Naive thymus-derived CD4-positive, alpha-beta T cell (primary cell): ENCODE measurements around the gene CGN. TPM values are rescaled to one million over a fixed set of nuclear protein-coding genes. Genes with fewer than 3 reads are reported as not detected.

Experiments used
- ATAC-seq: fragments of 150-1000 bp; cut with Tn5 transposase; 2 replicates; pipeline ENCODE4 v1.10.0; 2021; ENCODE audit warnings: mild to moderate bottlenecking, moderate library complexity
- CTCF ChIA-PET: fragments of 350-600 bp; sonication (Branson Sonifier 250); formaldehyde crosslinking; loops from one replicate; lab custom pipeline; 2021; ENCODE audit warnings: antibody characterized with exemption; lab: Charles Lee
- POLR2A ChIA-PET: fragments of 350-600 bp; sonication (Branson Sonifier 250); formaldehyde crosslinking; loops from one replicate; lab custom pipeline; 2021; ENCODE audit warnings: antibody characterized with exemption, inconsistent platforms; lab: Charles Lee
- DNase-seq, 9 donors: peaks; one replicate each; pipeline versions ENCODE4 v3.0.0 to v3.0.0-alpha.2; 2020 to 2022; ENCODE audit warnings: mixed read lengths in 1 of 9
- H3K27ac ChIP-seq: one replicate; pipeline ENCODE4 v1.7.0; 2013; ENCODE audit warnings: mild to moderate bottlenecking, low read depth, low read length, moderate library complexity
- H3K27me3 ChIP-seq, 2 donors: one replicate each; pipeline ENCODE4 v1.7.0; 2013; ENCODE audit warnings: low read length in 2 of 2, mild to moderate bottlenecking in 2 of 2, moderate library complexity in 2 of 2; ENCODE audit not compliant: control insufficient read depth in 2 of 2, insufficient read depth in 2 of 2
- H3K36me3 ChIP-seq, 3 experiments: 1 replicate in 2 of 3; 2 replicates in 1 of 3; pipeline ENCODE4 v1.7.0; 2013; ENCODE audit warnings: low read length in 3 of 3, mild to moderate bottlenecking in 3 of 3, moderate library complexity in 1 of 3; ENCODE audit not compliant: insufficient read depth in 3 of 3, control insufficient read depth in 2 of 3
- H3K4me1 ChIP-seq, 2 donors: one replicate each; pipeline ENCODE4 v1.7.0; 2013; ENCODE audit warnings: low read length in 2 of 2, mild to moderate bottlenecking in 2 of 2, moderate library complexity in 1 of 2; ENCODE audit not compliant: control insufficient read depth in 2 of 2, insufficient read depth in 2 of 2
- H3K4me3 ChIP-seq: 2 replicates; pipeline ENCODE4 v1.7.0; 2013; ENCODE audit warnings: mild to moderate bottlenecking, low read length
- H3K9me3 ChIP-seq, 3 experiments: 1 replicate in 2 of 3; 2 replicates in 1 of 3; pipeline ENCODE4 v1.7.0; 2013; ENCODE audit warnings: low read length in 3 of 3; ENCODE audit not compliant: control insufficient read depth in 2 of 3
- H3K27ac Mint-ChIP-seq, 9 donors: one replicate each; pipeline ENCODE4 v1.8.0; 2020 to 2022; ENCODE audit warnings: mixed read lengths in 9 of 9, mild to moderate bottlenecking in 8 of 9, moderate library complexity in 5 of 9, inconsistent platforms in 2 of 9
- H3K27me3 Mint-ChIP-seq, 5 donors: one replicate each; pipeline ENCODE4 v1.8.0; 2021 to 2022; ENCODE audit warnings: mixed read lengths in 5 of 5, mild to moderate bottlenecking in 1 of 5
- H3K36me3 Mint-ChIP-seq, 5 donors: one replicate each; pipeline ENCODE4 v1.8.0; 2020 to 2022; ENCODE audit warnings: mixed read lengths in 5 of 5, mild to moderate bottlenecking in 3 of 5, inconsistent platforms in 1 of 5
- H3K4me1 Mint-ChIP-seq, 7 donors: one replicate each; pipeline ENCODE4 v1.8.0; 2020 to 2022; ENCODE audit warnings: mixed read lengths in 7 of 7, mild to moderate bottlenecking in 3 of 7, inconsistent platforms in 1 of 7
- H3K4me3 Mint-ChIP-seq, 10 donors: one replicate each; pipeline ENCODE4 v1.8.0; 2020 to 2022; ENCODE audit warnings: mild to moderate bottlenecking in 10 of 10, mixed read lengths in 10 of 10, moderate library complexity in 6 of 10, inconsistent platforms in 2 of 10
- H3K9me3 Mint-ChIP-seq, 11 donors: one replicate each; pipeline ENCODE4 v1.8.0; 2020 to 2022; ENCODE audit warnings: mixed read lengths in 11 of 11, mild to moderate bottlenecking in 4 of 11, inconsistent platforms in 1 of 11, moderate library complexity in 1 of 11
- intact Hi-C, 2 donors: fragments of 100-400 bp; cut with micrococcal nuclease; formaldehyde crosslinking; loops; one replicate each; pipeline ENCODE4 v1.15.1; 2023
- polyA plus RNA-seq, 2 donors: library from polyadenylated mRNA; unstranded; fragments of 300-500 nt; fragmentation: Illumina TruSeq; gene quantifications; one replicate each; pipeline ENCODE4 v1.2.3, GENCODE V29; 2021
- total RNA-seq, 6 experiments: library from RNA in 5 of 6; stranded (reverse) in 5 of 6; gene quantifications; 1 replicate in 5 of 6; 2 replicates in 1 of 6; pipeline ENCODE4 v1.2.3 and lab custom pipeline; 2021 to 2026

The CGN gene, protein sequence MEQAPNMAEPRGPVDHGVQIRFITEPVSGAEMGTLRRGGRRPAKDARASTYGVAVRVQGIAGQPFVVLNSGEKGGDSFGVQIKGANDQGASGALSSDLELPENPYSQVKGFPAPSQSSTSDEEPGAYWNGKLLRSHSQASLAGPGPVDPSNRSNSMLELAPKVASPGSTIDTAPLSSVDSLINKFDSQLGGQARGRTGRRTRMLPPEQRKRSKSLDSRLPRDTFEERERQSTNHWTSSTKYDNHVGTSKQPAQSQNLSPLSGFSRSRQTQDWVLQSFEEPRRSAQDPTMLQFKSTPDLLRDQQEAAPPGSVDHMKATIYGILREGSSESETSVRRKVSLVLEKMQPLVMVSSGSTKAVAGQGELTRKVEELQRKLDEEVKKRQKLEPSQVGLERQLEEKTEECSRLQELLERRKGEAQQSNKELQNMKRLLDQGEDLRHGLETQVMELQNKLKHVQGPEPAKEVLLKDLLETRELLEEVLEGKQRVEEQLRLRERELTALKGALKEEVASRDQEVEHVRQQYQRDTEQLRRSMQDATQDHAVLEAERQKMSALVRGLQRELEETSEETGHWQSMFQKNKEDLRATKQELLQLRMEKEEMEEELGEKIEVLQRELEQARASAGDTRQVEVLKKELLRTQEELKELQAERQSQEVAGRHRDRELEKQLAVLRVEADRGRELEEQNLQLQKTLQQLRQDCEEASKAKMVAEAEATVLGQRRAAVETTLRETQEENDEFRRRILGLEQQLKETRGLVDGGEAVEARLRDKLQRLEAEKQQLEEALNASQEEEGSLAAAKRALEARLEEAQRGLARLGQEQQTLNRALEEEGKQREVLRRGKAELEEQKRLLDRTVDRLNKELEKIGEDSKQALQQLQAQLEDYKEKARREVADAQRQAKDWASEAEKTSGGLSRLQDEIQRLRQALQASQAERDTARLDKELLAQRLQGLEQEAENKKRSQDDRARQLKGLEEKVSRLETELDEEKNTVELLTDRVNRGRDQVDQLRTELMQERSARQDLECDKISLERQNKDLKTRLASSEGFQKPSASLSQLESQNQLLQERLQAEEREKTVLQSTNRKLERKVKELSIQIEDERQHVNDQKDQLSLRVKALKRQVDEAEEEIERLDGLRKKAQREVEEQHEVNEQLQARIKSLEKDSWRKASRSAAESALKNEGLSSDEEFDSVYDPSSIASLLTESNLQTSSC
- 1 to 10 TPM in 2 of 5 experiments, under 1 TPM in 2, not detected in 1; 0.29 to 2.4 (median 1.3) TPM for total RNA-seq
- under 1 TPM in 1 of 2 donors, not detected in 1; 0.25 TPM for polyA plus RNA-seq
- total RNA-seq (lab: John Stamatoyannopoulos, UW), result 1.6 reads per million, percentile 5 among the genes with 10 or more reads in this experiment

- Mint-ChIP-seq H3K27me3 (peaks cover 0 to 38% (median 0%) of the 10 kb centered on the region in 5 donors), H3K9me3 (peaks cover 0 to 1% (median 0%) of the 10 kb centered on the region in 11 donors), H3K4me3 (peak within 1 kb of the TSS; percentile 90 to 99 (median 94)), H3K36me3 (no peaks in the 10 kb centered on the region), H3K4me1 (peaks cover 12 to 36% (median 25%) of the 10 kb centered on the region in 7 donors), H3K27ac (peak within 1 kb of the TSS; percentile 38 to 93 (median 86))
- H3K27me3 ChIP-seq, result no peaks in the 10 kb centered on the region
- peaks cover 13 to 18% of the 10 kb centered on the region in 2 donors for H3K4me1 ChIP-seq
- ChIA-PET CTCF (interaction anchor here (0.6 to 1.9 kb wide), 3 partner anchors 67 to 161 kb away, joined by 3 to 4 read pairs (median 4); no protein-coding TSS in a partner anchor), POLR2A (interaction anchor here (0.9 to 1.6 kb wide), 9 partner anchors 11 to 1623 kb away, joined by 3 to 9 read pairs (median 3); partner anchors contain the start of genes POGZ, PSMB4 and TUFT1)
- H3K27ac ChIP-seq, result peak within 1 kb of the TSS; percentile 65
- intact Hi-C loops, result loop anchor here (1.0 to 10.0 kb wide), 5 partner anchors 29 to 226 kb away; partner anchors contain the start of genes POGZ (in 2 of the 2), TUFT1 (in 1 of the 2) and ZNF687 (in 1 of the 2)
- peak; percentile 72 to 90 (median 84) for DNase-seq
- ATAC-seq, result peak; percentile 99
- H3K36me3 ChIP-seq, result no peaks in the 10 kb centered on the region
- H3K4me3 ChIP-seq, result peak within 1 kb of the TSS; percentile 89
- no peaks in the 10 kb centered on the region for H3K9me3 ChIP-seq
These were observed at the start of gene CGN for GRCh38 chr1:151510957-151511635. Gene CGN (plus strand): TSS chr1:151511387. CDS start chr1:151518520, 7,133 bp downstream.

DNA sequence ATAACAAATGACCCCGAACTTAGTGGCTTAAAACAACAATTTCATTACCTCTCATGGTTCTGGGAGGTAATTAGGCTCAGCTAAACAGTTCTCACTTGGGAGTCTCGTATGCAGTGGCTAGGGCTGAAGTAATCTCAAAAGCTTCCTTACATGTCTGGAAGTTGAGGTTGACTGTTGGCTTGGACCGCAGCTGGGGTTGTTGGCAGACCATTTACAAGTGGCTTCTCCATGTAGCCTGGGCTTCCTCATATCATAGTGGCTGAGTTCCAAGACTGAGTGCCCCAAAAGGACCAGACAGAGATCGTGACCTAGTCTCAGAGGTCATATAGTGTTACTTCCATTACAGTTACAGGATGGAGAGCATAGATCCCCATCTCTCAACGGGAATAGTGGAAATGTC, 49.5 kb upstream of the CGN start:
- Mint-ChIP-seq H3K27me3 (peaks cover 17 to 40% (median 27%) of the 10 kb centered on the region in 5 donors), H3K36me3 (peaks cover 0 to 9% (median 0%) of the 10 kb centered on the region in 5 donors), H3K27ac (peak overlapping the region in 1 of 9 donors; percentile 12), H3K4me1 (peaks cover 6 to 22% (median 15%) of the 10 kb centered on the region in 7 donors), H3K9me3 (peaks cover 0 to 11% (median 0%) of the 10 kb centered on the region in 11 donors), H3K4me3 (peak overlapping the region in 1 of 10 donors; percentile 20)
- no peaks in the 10 kb centered on the region for H3K27me3 ChIP-seq
- no peak overlapping the region for H3K27ac ChIP-seq
- no peak for ATAC-seq
- ChIA-PET CTCF (interaction anchor here (0.8 kb wide), 1 partner anchor 328 kb away, joined by 3 read pairs; no protein-coding TSS in a partner anchor), POLR2A (interaction anchor here (0.6 to 3.6 kb wide), 2 partner anchors 11 to 27 kb away, joined by 3 to 39 read pairs; no protein-coding TSS in a partner anchor)
- no peak for DNase-seq
- intact Hi-C loops, result no loop called here
- no peak overlapping the region for H3K4me3 ChIP-seq
- peaks cover 5 to 12% of the 10 kb centered on the region in 2 donors for H3K4me1 ChIP-seq
- peaks cover 0 to 4% (median 0%) of the 10 kb centered on the region in 3 experiments for H3K36me3 ChIP-seq
- H3K9me3 ChIP-seq, result no peaks in the 10 kb centered on the region

DNA sequence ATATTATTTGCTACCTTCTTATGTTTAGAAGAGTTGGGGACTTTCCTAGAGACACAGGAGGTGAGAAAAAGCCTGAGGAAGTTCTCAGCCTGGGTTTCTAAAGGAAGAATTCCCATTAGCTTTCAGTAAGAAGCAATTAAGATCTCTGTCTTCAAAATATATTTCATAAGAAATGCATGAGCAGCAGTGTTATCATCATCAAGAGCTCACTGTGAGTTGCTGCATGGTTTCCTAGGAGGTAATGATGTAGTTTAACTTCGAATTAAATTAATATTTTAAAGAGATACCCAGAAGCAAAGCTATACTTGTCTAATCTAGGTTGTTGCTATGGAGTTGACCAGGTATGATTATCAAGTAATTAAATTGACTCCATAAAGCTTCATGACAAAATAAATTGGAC, 46.2 kb upstream of the CGN start:
- POLR2A ChIA-PET, result interaction anchor here (1.4 to 1.8 kb wide), 2 partner anchors 10 to 12 kb away, joined by 3 to 4 read pairs; no protein-coding TSS in a partner anchor
- H3K9me3 Mint-ChIP-seq, result no peaks in the 10 kb centered on the region

GRCh38 chr1:151472856-151473731, 38.1 kb upstream of the CGN start:
- peaks cover 0 to 4% of the 10 kb centered on the region in 2 donors for H3K4me1 ChIP-seq
- H3K9me3 ChIP-seq, result no peaks in the 10 kb centered on the region
- intact Hi-C loops, result loop anchor here (1.0 kb wide), 2 partner anchors 13 to 14 kb away; partner anchors contain the start of gene POGZ (in 2 of the 2)
- no peaks in the 10 kb centered on the region for H3K36me3 ChIP-seq
- Mint-ChIP-seq H3K27me3 (peaks cover 0 to 12% (median 9%) of the 10 kb centered on the region in 5 donors), H3K9me3 (no peaks in the 10 kb centered on the region), H3K27ac (peak overlapping the region; percentile 44 to 90 (median 65)), H3K4me1 (peaks cover 0 to 21% (median 7%) of the 10 kb centered on the region in 7 donors), H3K4me3 (peak overlapping the region; percentile 74 to 89 (median 86)), H3K36me3 (peaks cover 0 to 3% (median 0%) of the 10 kb centered on the region in 5 donors)
- ATAC-seq (peak; percentile 42), DNase-seq (peak in 8 of 9 donors; percentile 9 to 37 (median 22))
- peak overlapping the region; percentile 58 for H3K27ac ChIP-seq
- ChIA-PET POLR2A (interaction anchor here (0.9 to 5.2 kb wide), 2 partner anchors 8 to 13 kb away, joined by 3 to 39 read pairs; partner anchors contain the start of gene POGZ), CTCF (no interaction called here)
- peak overlapping the region; percentile 58 for H3K4me3 ChIP-seq
- no peaks in the 10 kb centered on the region for H3K27me3 ChIP-seq

More for the DNA sequence above, 46.2 kb upstream of the CGN start:
- CTCF ChIA-PET, result no interaction called here
- Histone ChIP-seq H3K27me3 (no peaks in the 10 kb centered on the region), H3K4me3 (no peak overlapping the region), H3K27ac (no peak overlapping the region), H3K36me3 (no peaks in the 10 kb centered on the region), H3K4me1 (peaks cover 0 to under 1% of the 10 kb centered on the region in 2 donors), H3K9me3 (no peaks in the 10 kb centered on the region)
- DNase-seq (no peak), ATAC-seq (no peak)
- peaks cover 21 to 48% (median 31%) of the 10 kb centered on the region in 5 donors for H3K27me3 Mint-ChIP-seq
- intact Hi-C loops, result no loop called here
- peaks cover 0 to 5% (median 0%) of the 10 kb centered on the region in 5 donors for H3K36me3 Mint-ChIP-seq
- no peak overlapping the region for H3K27ac Mint-ChIP-seq
- H3K4me1 Mint-ChIP-seq, result peaks cover 0 to 4% (median 2%) of the 10 kb centered on the region in 7 donors
- no peak overlapping the region for H3K4me3 Mint-ChIP-seq
